Activated T-helper 17 cell treated with anti-CD3 and anti-CD28 coated beads, Interleukin-2, amount 50 U/mL, for 72 hours (primary cell): ENCODE data around the gene PROK1. TPM values are rescaled to one million over a fixed set of nuclear protein-coding genes. Genes with fewer than 3 reads are reported as not detected.

ENCODE experiments used
- ATAC-seq: fragments of 150-1000 bp; cut with Tn5 transposase; replicated peaks from 2 replicates; pipeline ENCODE4 v1.10.0; 2021; ENCODE audit warnings: mild to moderate bottlenecking, moderate library complexity
- H3K27ac Mint-ChIP-seq: one replicate; pipeline ENCODE4 v1.8.0; 2022; ENCODE audit warnings: mixed read lengths
- H3K27me3 Mint-ChIP-seq: one replicate; pipeline ENCODE4 v1.8.0; 2022; ENCODE audit warnings: mixed read lengths
- H3K36me3 Mint-ChIP-seq: one replicate; pipeline ENCODE4 v1.8.0; 2022; ENCODE audit warnings: low read depth, mild to moderate bottlenecking, mixed read lengths
- H3K4me1 Mint-ChIP-seq: one replicate; pipeline ENCODE4 v1.8.0; 2022; ENCODE audit warnings: mixed read lengths
- H3K4me3 Mint-ChIP-seq: one replicate; pipeline ENCODE4 v1.8.0; 2022; ENCODE audit warnings: mild to moderate bottlenecking, mixed read lengths
- H3K9me3 Mint-ChIP-seq: one replicate; pipeline ENCODE4 v1.8.0; 2022; ENCODE audit warnings: mixed read lengths
- total RNA-seq, 2 donors: library from RNA; stranded (reverse); gene quantifications; one replicate each; pipeline ENCODE4 v1.2.3, GENCODE V29; 2022

Gene PROK1
- total RNA-seq, 2 donors from 2014 or later = not detected

- Mint-ChIP-seq H3K27ac (no peak overlapping the region), H3K27me3 (peaks cover 11% of the 10 kb centered on the region), H3K4me1 (peaks cover 9% of the 10 kb centered on the region), H3K36me3 (no peaks in the 10 kb centered on the region), H3K9me3 (no peaks in the 10 kb centered on the region), H3K4me3 (peak overlapping the region; percentile 21)
- no peak for ATAC-seq
These were observed 31.8 kb downstream of the PROK1 start for GRCh38 chr1:110482662-110483307.

GRCh38 chr1:110483308-110483685 is 32.3 kb downstream of the PROK1 start:
- Mint-ChIP-seq H3K4me3 (peak overlapping the region; percentile 21), H3K4me1 (peaks cover 9% of the 10 kb centered on the region), H3K27ac (no peak overlapping the region), H3K36me3 (no peaks in the 10 kb centered on the region), H3K9me3 (no peaks in the 10 kb centered on the region), H3K27me3 (peaks cover 11% of the 10 kb centered on the region)
- peak; percentile 46 for ATAC-seq

- Mint-ChIP-seq H3K9me3 (no peaks in the 10 kb centered on the region), H3K4me1 (peaks cover 9% of the 10 kb centered on the region), H3K4me3 (no peak overlapping the region), H3K27me3 (peaks cover 11% of the 10 kb centered on the region), H3K36me3 (no peaks in the 10 kb centered on the region), H3K27ac (no peak overlapping the region)
- ATAC-seq = no peak
These were observed 33.9 kb downstream of the PROK1 start for GRCh38 chr1:110484801-110485200.

GRCh38 chr1:110485725-110486124 is 34.8 kb downstream of the PROK1 start:
- H3K36me3 Mint-ChIP-seq = no peaks in the 10 kb centered on the region
- peaks cover 9% of the 10 kb centered on the region for H3K4me1 Mint-ChIP-seq
- H3K4me3 Mint-ChIP-seq = no peak overlapping the region
- no peaks in the 10 kb centered on the region for H3K9me3 Mint-ChIP-seq
- H3K27me3 Mint-ChIP-seq = peaks cover 11% of the 10 kb centered on the region
- ATAC-seq = no peak
- H3K27ac Mint-ChIP-seq = no peak overlapping the region

- Mint-ChIP-seq H3K36me3 (no peaks in the 10 kb centered on the region), H3K27me3 (peaks cover 11% of the 10 kb centered on the region), H3K4me3 (no peak overlapping the region), H3K4me1 (peaks cover 9% of the 10 kb centered on the region), H3K27ac (no peak overlapping the region), H3K9me3 (no peaks in the 10 kb centered on the region)
- ATAC-seq = no peak
These were observed 36.8 kb downstream of the PROK1 start for GRCh38 chr1:110487726-110488125.

- H3K4me1 Mint-ChIP-seq = peaks cover 7% of the 10 kb centered on the region
- H3K27me3 Mint-ChIP-seq = peaks cover 11% of the 10 kb centered on the region
- ATAC-seq = no peak
- no peaks in the 10 kb centered on the region for H3K36me3 Mint-ChIP-seq
- no peaks in the 10 kb centered on the region for H3K9me3 Mint-ChIP-seq
- H3K27ac Mint-ChIP-seq = no peak overlapping the region
- no peak overlapping the region for H3K4me3 Mint-ChIP-seq
These were observed 37.2 kb downstream of the PROK1 start for GRCh38 chr1:110488161-110488560.

GRCh38 chr1:110488867-110489266 is 37.9 kb downstream of the PROK1 start:
- no peak for ATAC-seq
- no peak overlapping the region for H3K27ac Mint-ChIP-seq
- no peaks in the 10 kb centered on the region for H3K36me3 Mint-ChIP-seq
- peaks cover 9% of the 10 kb centered on the region for H3K27me3 Mint-ChIP-seq
- H3K4me3 Mint-ChIP-seq = no peak overlapping the region
- H3K9me3 Mint-ChIP-seq = no peaks in the 10 kb centered on the region
- peaks cover under 1% of the 10 kb centered on the region for H3K4me1 Mint-ChIP-seq

GRCh38 chr1:110489406-110489805 is 38.5 kb downstream of the PROK1 start:
- no peak overlapping the region for H3K27ac Mint-ChIP-seq
- no peaks in the 10 kb centered on the region for H3K36me3 Mint-ChIP-seq

GRCh38 chr1:110489973-110490542 is 39.1 kb downstream of the PROK1 start:
- Mint-ChIP-seq H3K27ac (no peak overlapping the region), H3K27me3 (peaks cover 6% of the 10 kb centered on the region), H3K4me3 (no peak overlapping the region), H3K9me3 (no peaks in the 10 kb centered on the region), H3K4me1 (no peaks in the 10 kb centered on the region), H3K36me3 (no peaks in the 10 kb centered on the region)
- no peak for ATAC-seq

More at GRCh38 chr1:110489406-110489805, 38.5 kb downstream of the PROK1 start:
- Mint-ChIP-seq H3K4me1 (no peaks in the 10 kb centered on the region), H3K4me3 (no peak overlapping the region), H3K27me3 (peaks cover 9% of the 10 kb centered on the region), H3K9me3 (no peaks in the 10 kb centered on the region)
- no peak for ATAC-seq

- Mint-ChIP-seq H3K36me3 (no peaks in the 10 kb centered on the region), H3K27ac (no peak overlapping the region), H3K4me1 (no peaks in the 10 kb centered on the region), H3K4me3 (no peak overlapping the region), H3K27me3 (peaks cover 4% of the 10 kb centered on the region), H3K9me3 (no peaks in the 10 kb centered on the region)
- no peak for ATAC-seq
These were observed 40.0 kb downstream of the PROK1 start for GRCh38 chr1:110490791-110491451.

GRCh38 chr1:110492573-110492972 is 41.6 kb downstream of the PROK1 start:
- H3K4me3 Mint-ChIP-seq = no peak overlapping the region
- H3K27me3 Mint-ChIP-seq = peaks cover 2% of the 10 kb centered on the region
- H3K36me3 Mint-ChIP-seq = no peaks in the 10 kb centered on the region
- H3K4me1 Mint-ChIP-seq = no peaks in the 10 kb centered on the region
- H3K27ac Mint-ChIP-seq = no peak overlapping the region
- no peaks in the 10 kb centered on the region for H3K9me3 Mint-ChIP-seq
- ATAC-seq = no peak

GRCh38 chr1:110493059-110493699 is 42.2 kb downstream of the PROK1 start:
- Mint-ChIP-seq H3K4me3 (no peak overlapping the region), H3K9me3 (no peaks in the 10 kb centered on the region), H3K27me3 (no peaks in the 10 kb centered on the region), H3K27ac (no peak overlapping the region), H3K4me1 (no peaks in the 10 kb centered on the region), H3K36me3 (no peaks in the 10 kb centered on the region)
- ATAC-seq = no peak

- H3K4me1 Mint-ChIP-seq = no peaks in the 10 kb centered on the region
- no peaks in the 10 kb centered on the region for H3K36me3 Mint-ChIP-seq
- no peak for ATAC-seq
- H3K4me3 Mint-ChIP-seq = no peak overlapping the region
- no peak overlapping the region for H3K27ac Mint-ChIP-seq
- H3K27me3 Mint-ChIP-seq = no peaks in the 10 kb centered on the region
- no peaks in the 10 kb centered on the region for H3K9me3 Mint-ChIP-seq
These were observed 43.1 kb downstream of the PROK1 start for GRCh38 chr1:110494036-110494435.

- H3K27me3 Mint-ChIP-seq = no peaks in the 10 kb centered on the region
- no peaks in the 10 kb centered on the region for H3K9me3 Mint-ChIP-seq
- no peak for ATAC-seq
- H3K4me3 Mint-ChIP-seq = no peak overlapping the region
- H3K4me1 Mint-ChIP-seq = no peaks in the 10 kb centered on the region
- H3K27ac Mint-ChIP-seq = no peak overlapping the region
- no peaks in the 10 kb centered on the region for H3K36me3 Mint-ChIP-seq
These were observed 43.8 kb downstream of the PROK1 start for GRCh38 chr1:110494522-110495406.
